Esophagus (tissue), 2 donors: Measurements from ENCODE around the gene TECTB. TPM values are rescaled to one million over a fixed set of nuclear protein-coding genes. Genes with fewer than 3 reads are reported as not detected.
"Not testable (repeated sequence)": the region's sequence is repeated elsewhere in the genome, so short reads cannot be mapped to it uniquely, and the experiment has no call there.

Experiments used
- H3K27ac ChIP-seq, 2 donors: one replicate each; pipeline ENCODE4 v1.5.1; 2013; ENCODE audit warnings: low read depth in 2 of 2, mild to moderate bottlenecking in 2 of 2, inconsistent platforms in 1 of 2, low read length in 1 of 2, moderate library complexity in 1 of 2
- H3K27me3 ChIP-seq, 2 donors: one replicate each; pipeline ENCODE4 v1.6.1; 2013; ENCODE audit warnings: low read length in 2 of 2, control low read depth in 1 of 2, mild to moderate bottlenecking in 1 of 2; ENCODE audit not compliant: insufficient read depth in 2 of 2, control insufficient read depth in 1 of 2
- H3K36me3 ChIP-seq, 2 donors: one replicate each; pipeline ENCODE4 v1.6.1; 2013; ENCODE audit warnings: low read length in 1 of 2; ENCODE audit not compliant: control insufficient read depth in 2 of 2, insufficient read depth in 2 of 2
- H3K4me1 ChIP-seq, 2 donors: one replicate each; pipeline ENCODE4 v1.6.1; 2013; ENCODE audit warnings: low read length in 1 of 2; ENCODE audit not compliant: control insufficient read depth in 2 of 2, insufficient read depth in 2 of 2
- H3K4me3 ChIP-seq, 2 donors: one replicate each; pipeline ENCODE4 v1.5.1; 2013; ENCODE audit warnings: low read length in 2 of 2, mild to moderate bottlenecking in 2 of 2, low read depth in 1 of 2, moderate library complexity in 1 of 2
- H3K9me3 ChIP-seq, 2 donors: one replicate each; pipeline ENCODE4 v1.6.1; 2013; ENCODE audit warnings: mild to moderate bottlenecking in 2 of 2, low read depth in 1 of 2, low read length in 1 of 2, moderate library complexity in 1 of 2; ENCODE audit not compliant: control insufficient read depth in 2 of 2, insufficient read depth in 1 of 2
- WGBS, 2 donors: extraction: QIAGEN DNeasy Blood & Tissue Kit; methylation state at CpG; one replicate each; pipeline ENCODE4 v1.1.7; 2013; 5-methylcytosine and 5-hydroxymethylcytosine counted together
- polyA plus RNA-seq, 2 donors: library from polyadenylated mRNA; stranded (reverse); fragments of 200-250 nt; gene quantifications; one replicate each; pipeline ENCODE4 v1.2.3, GENCODE V29; 2013
- donor health status: healthy with polysubstance abuse.
- donor health status: Bipolar disorder and iron deficiency.

TECTB gene
- polyA plus RNA-seq, 2 donors: not detected

DNA sequence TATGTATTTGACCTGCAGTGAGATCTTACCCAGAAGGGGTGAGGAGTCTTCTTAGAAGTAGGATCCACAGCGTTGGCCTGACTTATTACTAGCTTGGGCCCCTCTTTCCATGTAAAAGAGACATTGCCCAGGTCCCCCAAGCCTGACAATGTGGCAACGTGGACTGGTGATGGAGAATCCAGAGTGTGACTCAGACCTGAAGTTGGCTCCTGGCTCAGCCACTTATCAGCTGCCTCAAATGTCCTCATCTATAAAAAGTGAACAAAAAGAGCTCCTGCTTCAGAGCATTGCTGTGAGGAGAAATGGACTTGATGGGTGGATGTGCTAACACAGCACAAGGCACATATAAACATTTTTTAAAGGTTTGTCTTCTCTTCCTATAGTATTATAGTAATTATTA, 35.4 kb upstream of the TECTB start:
- Histone ChIP-seq H3K27ac (no peak overlapping the region), H3K4me3 (no peak overlapping the region), H3K36me3 (no peaks in the 10 kb centered on the region), H3K27me3 (no peaks in the 10 kb centered on the region), H3K9me3 (peaks cover 2 to 4% of the 10 kb centered on the region in 2 donors), H3K4me1 (no peaks in the 10 kb centered on the region)
- WGBS, 2 donors: 52 to 67% methylated on average over 2 of the region's 2 CpGs

GRCh38 chr10:112248584-112249295, 34.5 kb upstream of the TECTB start:
- no peaks in the 10 kb centered on the region for H3K27me3 ChIP-seq
- H3K36me3 ChIP-seq: no peaks in the 10 kb centered on the region
- no peaks in the 10 kb centered on the region for H3K4me1 ChIP-seq
- H3K9me3 ChIP-seq: peaks cover 0 to 4% of the 10 kb centered on the region in 2 donors
- WGBS, 2 donors: 77 to 86% methylated on average over 2 of the region's 2 CpGs
- no peak overlapping the region for H3K4me3 ChIP-seq
- H3K27ac ChIP-seq: no peak overlapping the region

DNA sequence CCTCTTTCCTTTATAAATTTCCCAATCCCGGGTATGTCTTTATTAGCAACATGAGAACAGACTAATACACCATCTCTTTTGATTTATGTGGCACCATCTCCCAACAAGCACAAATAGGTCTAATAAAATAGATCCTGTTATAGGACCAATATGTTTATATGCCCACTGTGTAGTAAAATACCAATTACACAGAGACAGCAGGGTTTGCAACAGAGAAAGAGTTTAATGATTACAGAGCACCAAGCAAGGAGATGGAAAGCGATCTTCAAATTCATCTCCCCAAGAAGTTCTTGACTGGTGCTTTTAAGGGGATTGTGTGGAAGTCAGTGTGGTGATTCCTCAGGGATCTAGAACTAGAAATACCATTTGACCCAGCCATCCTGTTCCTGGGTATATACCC, 33.5 kb upstream of the TECTB start:
- no peak overlapping the region for H3K4me3 ChIP-seq
- peaks cover 0 to 4% of the 10 kb centered on the region in 2 donors for H3K9me3 ChIP-seq
- no peak overlapping the region for H3K27ac ChIP-seq
- 89 to 94% methylated on average over 2 of the region's 2 CpGs for WGBS, 2 donors
- no peaks in the 10 kb centered on the region for H3K4me1 ChIP-seq
- no peaks in the 10 kb centered on the region for H3K36me3 ChIP-seq
- H3K27me3 ChIP-seq: no peaks in the 10 kb centered on the region

- 71 to 92% methylated on average over 2 of the region's 2 CpGs for WGBS, 2 donors
- H3K27me3 ChIP-seq: no peaks in the 10 kb centered on the region
- no peaks in the 10 kb centered on the region for H3K4me1 ChIP-seq
- peaks cover 0 to 4% of the 10 kb centered on the region in 2 donors for H3K9me3 ChIP-seq
- no peak overlapping the region for H3K4me3 ChIP-seq
- no peak overlapping the region for H3K27ac ChIP-seq
- no peaks in the 10 kb centered on the region for H3K36me3 ChIP-seq
These were observed 32.6 kb upstream of the TECTB start for GRCh38 chr10:112250555-112250954.

GRCh38 chr10:112251238-112251637, 32.0 kb upstream of the TECTB start:
- H3K4me3 ChIP-seq: not testable (repeated sequence)

GRCh38 chr10:112258407-112258806, 24.8 kb upstream of the TECTB start:
- Histone ChIP-seq H3K36me3 (no peaks in the 10 kb centered on the region), H3K27ac (no peak overlapping the region), H3K4me1 (no peaks in the 10 kb centered on the region), H3K27me3 (no peaks in the 10 kb centered on the region), H3K9me3 (no peaks in the 10 kb centered on the region), H3K4me3 (no peak overlapping the region)
- 36 to 52% methylated on average over 1 of the region's 1 CpG for WGBS, 2 donors

More at GRCh38 chr10:112251238-112251637, 32.0 kb upstream of the TECTB start:
- not testable (repeated sequence) for H3K27ac ChIP-seq, H3K9me3 ChIP-seq, H3K36me3 ChIP-seq, H3K4me1 ChIP-seq, H3K27me3 ChIP-seq
- WGBS, 2 donors: 69 to 73% methylated on average over 7 to 9 of the region's 9 CpGs

DNA sequence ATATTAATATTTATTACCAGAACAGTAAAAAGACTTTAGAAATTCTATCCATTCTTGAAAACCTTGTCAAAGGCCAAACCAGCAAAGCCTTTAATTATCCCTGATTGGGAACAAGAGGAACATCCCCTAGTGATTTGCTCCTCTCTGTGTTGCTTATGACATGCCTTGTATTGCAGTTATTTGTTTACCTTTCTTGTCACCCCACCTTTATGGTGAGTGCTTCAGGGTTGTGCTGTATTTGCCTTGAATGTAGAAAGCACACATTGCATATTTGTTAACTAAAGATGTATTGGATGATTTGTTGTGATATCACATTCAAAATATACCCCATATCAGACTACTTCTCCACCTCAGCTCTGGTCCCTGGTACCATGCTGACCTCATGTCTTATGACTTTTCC, 23.5 kb upstream of the TECTB start:
- no peaks in the 10 kb centered on the region for H3K9me3 ChIP-seq
- no peaks in the 10 kb centered on the region for H3K36me3 ChIP-seq
- no peak overlapping the region for H3K4me3 ChIP-seq
- no peak overlapping the region for H3K27ac ChIP-seq
- no peaks in the 10 kb centered on the region for H3K4me1 ChIP-seq
- H3K27me3 ChIP-seq: no peaks in the 10 kb centered on the region

- H3K36me3 ChIP-seq: no peaks in the 10 kb centered on the region
These were observed 22.4 kb upstream of the TECTB start for GRCh38 chr10:112260831-112261230.

DNA sequence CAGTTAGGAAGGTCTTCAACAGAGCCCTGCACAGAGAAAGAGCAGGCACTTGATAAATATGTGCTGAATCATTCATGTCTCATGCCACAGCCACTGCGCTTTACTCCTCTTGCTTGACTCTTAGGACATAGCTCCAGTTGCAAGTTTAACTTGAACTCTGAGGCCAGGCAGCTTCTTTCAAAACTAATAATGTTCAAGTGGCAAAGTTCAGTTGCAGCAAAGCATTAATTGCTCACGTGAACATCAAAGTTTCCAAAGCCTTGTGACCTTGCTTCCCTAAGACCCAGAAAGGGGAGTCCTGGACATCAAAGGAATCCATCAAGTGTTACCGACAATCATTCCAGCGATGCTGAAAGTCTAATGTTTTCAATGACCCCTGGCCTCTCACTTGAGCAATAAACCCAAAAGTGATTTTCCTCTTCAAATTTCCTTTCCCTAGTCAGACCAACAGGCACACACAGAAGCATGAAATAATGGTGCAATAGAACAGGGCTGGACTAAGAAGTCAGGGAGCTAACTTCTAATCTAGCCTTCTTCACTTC, 21.8 kb upstream of the TECTB start:
- Histone ChIP-seq H3K9me3 (no peaks in the 10 kb centered on the region), H3K4me1 (no peaks in the 10 kb centered on the region), H3K27ac (no peak overlapping the region), H3K36me3 (no peaks in the 10 kb centered on the region), H3K27me3 (no peaks in the 10 kb centered on the region), H3K4me3 (no peak overlapping the region)
- WGBS, 2 donors: 52 to 56% methylated on average over 4 of the region's 4 CpGs

More at GRCh38 chr10:112260831-112261230, 22.4 kb upstream of the TECTB start:
- H3K4me3 ChIP-seq: no peak overlapping the region
- no peak overlapping the region for H3K27ac ChIP-seq
- no peaks in the 10 kb centered on the region for H3K27me3 ChIP-seq
- 74 to 81% methylated on average over 5 of the region's 5 CpGs for WGBS, 2 donors
- no peaks in the 10 kb centered on the region for H3K4me1 ChIP-seq
- H3K9me3 ChIP-seq: no peaks in the 10 kb centered on the region

- 60 to 66% methylated on average over 6 of the region's 6 CpGs for WGBS, 2 donors
- Histone ChIP-seq H3K36me3 (no peaks in the 10 kb centered on the region), H3K4me3 (no peak overlapping the region), H3K9me3 (no peaks in the 10 kb centered on the region), H3K4me1 (no peaks in the 10 kb centered on the region), H3K27ac (no peak overlapping the region), H3K27me3 (no peaks in the 10 kb centered on the region)
These were observed 20.7 kb upstream of the TECTB start for GRCh38 chr10:112262546-112262945.
